GM21360 (cell line): ENCODE results near the gene DOK3.

Experiments
- ATAC-seq: cut with Tn5 transposase; IDR thresholded peaks from one replicate; pipeline ENCODE4 v1.9.1; 2021; ENCODE audit warnings: mild to moderate bottlenecking, moderate library complexity; ENCODE audit not compliant: unreplicated experiment

DOK3 gene

GRCh38 chr5:177514541-177514940, 4.9 kb upstream of the DOK3 start:
- no peak for ATAC-seq

DNA sequence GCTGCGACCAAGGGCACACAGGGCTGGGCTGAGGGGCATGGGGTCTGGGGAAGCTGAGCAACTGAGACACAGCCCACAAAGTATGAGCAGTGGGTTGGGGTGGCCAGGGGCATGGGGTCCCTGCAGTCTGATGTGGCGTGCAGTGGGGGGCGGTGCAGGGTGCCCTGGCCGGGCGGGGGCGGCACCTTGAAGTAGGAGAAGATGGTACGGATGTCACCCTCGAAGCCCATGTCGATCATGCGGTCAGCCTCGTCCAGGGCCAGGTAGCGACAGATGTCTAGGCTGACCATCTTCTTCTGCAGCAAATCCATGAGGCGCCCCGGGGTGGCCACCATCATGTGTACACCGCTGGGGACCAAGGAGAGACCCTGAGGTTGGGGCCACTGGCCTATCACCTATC, 3.9 kb upstream of the DOK3 start:
- no peak for ATAC-seq

DNA sequence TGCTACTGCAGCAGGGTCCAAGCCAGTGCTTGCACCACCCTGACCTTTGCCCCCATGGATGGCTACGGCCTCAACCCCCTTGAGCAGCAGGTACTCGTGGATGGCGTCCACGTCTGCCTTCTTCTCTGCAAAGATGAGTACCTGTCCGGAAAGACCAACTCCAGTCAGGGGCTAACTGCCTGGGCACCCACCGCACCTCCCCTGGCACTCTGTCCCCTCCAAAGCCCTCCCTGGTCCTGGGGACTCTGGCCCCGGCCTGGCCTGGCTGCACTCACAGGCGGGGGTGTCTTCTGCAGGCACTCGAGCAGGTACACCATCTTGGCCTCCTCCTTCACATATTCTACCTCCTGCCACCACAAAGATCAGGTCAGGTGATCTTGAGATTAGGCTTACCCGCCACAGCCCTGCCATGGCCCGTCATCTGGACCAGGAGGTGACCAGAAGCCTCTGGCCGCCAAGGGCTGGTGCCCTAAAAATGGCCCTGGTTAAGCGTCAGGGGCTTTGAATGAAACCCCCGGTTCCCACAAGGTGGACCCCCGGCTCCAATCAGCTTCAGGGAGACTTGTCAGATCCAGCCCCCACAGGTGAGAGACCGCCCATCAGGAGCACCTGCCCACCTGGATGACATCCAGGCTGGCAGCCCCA, 3.2 kb upstream of the DOK3 start:
- no peak for ATAC-seq

GRCh38 chr5:177511796-177512675, 2.4 kb upstream of the DOK3 start:
- no peak for ATAC-seq

DNA sequence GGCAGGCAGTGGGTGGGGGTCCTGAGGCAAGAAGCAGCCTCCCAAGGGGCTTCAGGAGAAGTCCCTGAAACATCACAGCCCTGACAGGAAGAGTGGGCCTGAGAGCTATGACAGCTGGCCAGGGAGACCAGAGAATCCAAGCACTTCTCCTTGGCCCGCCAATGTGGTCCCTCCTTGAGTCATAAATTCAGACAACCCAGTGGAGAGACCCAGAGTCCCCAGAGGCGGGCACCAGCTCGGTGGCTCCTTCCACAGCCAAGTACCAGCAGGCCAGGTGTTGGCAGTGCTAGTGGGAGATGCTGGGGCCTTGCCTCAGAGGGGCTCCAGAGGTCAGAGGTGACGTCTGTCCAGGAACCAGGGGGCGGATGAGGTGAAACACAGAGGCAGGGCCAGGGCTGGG, 1.6 kb upstream of the DOK3 start:
- ATAC-seq = no peak

GRCh38 chr5:177510567-177511053, 984 bp upstream of the DOK3 start:
- no peak for ATAC-seq

DNA sequence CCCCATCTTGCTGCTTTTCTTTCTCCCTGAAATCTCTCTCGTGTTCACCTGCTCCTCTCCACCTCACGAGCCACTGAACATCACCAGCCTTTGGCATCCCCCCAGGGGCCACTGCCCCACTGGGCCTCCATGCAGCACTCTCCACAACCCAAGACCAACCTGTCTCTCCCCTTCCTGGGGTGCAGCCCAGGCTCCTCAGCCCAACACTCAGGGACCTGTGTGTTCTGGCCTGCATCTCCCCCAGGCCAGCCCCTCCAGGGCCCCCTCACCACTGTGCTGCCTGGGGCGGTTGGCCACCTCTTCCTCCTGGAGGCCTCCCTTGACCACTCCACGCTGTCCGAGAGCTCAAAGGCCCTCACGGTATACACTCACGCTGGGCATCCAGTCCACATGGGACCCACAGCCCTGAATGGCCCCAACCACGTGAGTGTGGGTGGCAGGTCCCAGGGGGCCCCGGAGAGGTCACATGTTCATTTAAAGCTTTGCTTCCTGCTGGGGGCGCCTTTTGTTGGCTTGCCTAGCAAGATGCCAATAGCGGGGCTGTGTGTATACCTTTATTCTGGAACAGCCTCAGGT, 453 bp upstream of the DOK3 start:
- no peak for ATAC-seq

DNA sequence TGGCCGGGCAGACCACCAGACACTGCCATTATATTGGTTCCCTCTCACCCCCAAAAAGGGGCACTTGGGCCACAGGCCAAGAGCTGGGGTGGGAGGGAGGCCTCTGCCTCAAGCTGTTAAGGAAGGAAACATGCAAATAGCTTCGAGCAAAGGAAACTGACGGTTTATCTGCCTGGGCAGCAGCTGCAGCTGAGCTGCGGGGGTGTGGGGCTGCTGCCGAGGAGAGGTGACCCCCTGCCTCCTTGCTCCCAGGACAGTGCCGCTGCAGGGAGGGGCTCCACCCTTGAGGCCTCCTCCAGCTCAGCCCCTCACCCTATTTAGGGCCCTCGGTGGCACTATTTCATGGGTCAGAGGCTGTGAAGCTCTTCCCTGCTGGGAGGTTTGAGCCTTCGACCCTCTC, 789 bp downstream of the DOK3 start:
- no peak for ATAC-seq

- ATAC-seq = no peak
Observed at GRCh38 chr5:177508221-177508611, 1.4 kb downstream of the DOK3 start.

- no peak for ATAC-seq
Observed at GRCh38 chr5:177507596-177508220, 1.9 kb downstream of the DOK3 start.

DNA sequence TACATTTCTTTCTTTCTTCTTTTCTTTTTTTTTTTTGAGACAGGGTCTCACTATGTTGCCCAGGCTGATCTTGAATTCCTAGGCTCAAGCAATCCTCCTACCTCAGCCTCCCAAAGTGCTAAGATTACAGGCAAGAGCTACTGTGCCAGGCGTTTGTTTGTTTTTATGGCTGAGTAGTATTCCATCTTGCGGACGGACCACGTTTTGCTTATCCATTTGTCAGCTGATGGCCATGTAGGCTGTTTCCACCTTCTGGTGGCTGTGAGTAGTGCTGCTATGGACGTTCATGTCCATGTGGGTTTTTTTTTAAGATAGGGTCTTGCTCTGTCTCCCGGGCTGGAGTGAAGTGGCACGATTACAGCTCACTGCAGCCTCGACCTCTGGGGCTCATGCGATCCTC, 2.5 kb downstream of the DOK3 start:
- no peak for ATAC-seq

GRCh38 chr5:177505075-177505474, 4.6 kb downstream of the DOK3 start:
- ATAC-seq = no peak

GRCh38 chr5:177504086-177505056, 5.3 kb downstream of the DOK3 start:
- ATAC-seq = no peak

DNA sequence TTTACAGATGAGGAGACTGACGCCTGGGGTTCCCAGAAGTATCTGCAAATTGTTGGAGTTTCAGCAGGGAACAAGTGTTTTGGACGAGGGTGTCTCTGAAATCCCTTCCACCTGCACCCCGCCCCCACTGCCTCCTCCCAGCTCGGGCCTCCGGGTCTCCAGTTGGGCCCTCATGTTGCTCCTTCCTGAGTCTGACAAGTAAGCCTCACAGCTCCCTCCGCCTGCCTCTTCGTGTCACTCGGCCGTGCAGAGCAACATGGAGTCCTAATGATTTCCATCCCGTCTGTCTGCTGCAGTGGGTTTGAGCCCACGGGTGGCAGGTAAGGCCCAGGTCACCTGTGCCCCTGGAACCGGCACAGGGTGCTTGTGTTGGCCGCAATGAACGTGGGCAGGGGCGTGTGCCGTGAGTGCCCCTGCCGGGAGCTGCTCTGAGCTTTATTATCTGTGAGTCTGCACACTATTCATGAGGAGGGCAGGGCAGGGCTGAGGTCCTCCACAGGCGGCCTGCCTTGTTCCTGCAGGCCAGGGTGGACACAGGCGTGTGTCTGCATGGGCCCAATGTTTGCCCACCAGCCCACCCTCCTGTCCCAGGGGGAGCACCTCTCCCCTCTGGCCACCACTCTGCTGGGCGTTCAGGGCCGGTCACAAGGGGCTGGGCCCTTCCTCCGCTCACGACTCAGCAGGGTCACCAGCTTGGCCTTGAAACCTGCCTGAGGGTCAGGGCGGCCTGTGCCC, 6.1 kb downstream of the DOK3 start:
- ATAC-seq = no peak

DNA sequence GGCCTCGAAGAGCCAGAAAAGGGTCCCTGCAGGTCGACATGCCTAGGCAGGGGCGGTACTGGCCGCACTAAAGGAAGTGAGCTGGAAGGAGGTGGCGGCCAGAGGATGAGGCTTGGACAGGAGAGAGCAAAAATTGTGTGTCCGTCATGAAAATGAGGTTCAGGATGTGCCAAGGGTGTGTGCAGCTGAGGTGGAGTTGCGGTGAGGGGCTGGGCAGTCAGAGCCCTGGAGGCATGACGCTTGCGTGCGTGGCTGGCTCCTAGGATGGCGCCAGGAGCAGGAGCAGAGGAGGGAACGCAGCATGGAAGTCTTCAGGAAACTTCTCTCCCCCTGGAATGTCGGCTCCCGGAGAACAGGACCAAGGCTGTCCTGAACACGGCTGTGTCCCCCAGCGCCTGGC, 6.7 kb downstream of the DOK3 start:
- no peak for ATAC-seq

- no peak for ATAC-seq
Observed at GRCh38 chr5:177501874-177502678, 7.5 kb downstream of the DOK3 start.

- no peak for ATAC-seq
Observed at GRCh38 chr5:177500685-177501522, 8.7 kb downstream of the DOK3 start.

DNA sequence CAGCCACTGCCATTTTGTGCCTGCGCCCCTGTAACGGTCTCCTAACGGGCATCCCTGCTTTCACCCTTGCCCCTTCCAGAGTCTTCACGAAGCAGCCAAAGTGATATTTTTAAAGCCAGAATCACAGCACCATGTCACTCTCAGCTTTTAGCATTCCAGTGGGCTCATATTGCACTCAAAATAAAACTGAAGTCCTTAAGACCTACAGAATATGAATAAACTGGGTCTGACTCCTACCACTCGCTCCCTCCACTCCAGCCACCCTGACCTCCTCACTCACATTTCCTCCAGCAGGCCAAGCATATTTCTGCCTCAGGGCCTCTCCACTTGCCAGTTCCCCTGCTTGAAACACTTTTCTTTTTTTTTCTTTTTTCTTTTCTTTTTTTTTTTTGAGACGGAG, 9.8 kb downstream of the DOK3 start:
- ATAC-seq = no peak
